Kidney glomerular epithelial cell (primary cell): ENCODE measurements around the gene RCSD1.
"Not testable (repeated sequence)": the region's sequence is repeated elsewhere in the genome, so short reads cannot be mapped to it uniquely, and the experiment has no call there.

Experiments used
- DNase-seq: peaks from one replicate; lab custom pipeline; 2025; lab: John Stamatoyannopoulos, UW

The RCSD1 gene

DNA sequence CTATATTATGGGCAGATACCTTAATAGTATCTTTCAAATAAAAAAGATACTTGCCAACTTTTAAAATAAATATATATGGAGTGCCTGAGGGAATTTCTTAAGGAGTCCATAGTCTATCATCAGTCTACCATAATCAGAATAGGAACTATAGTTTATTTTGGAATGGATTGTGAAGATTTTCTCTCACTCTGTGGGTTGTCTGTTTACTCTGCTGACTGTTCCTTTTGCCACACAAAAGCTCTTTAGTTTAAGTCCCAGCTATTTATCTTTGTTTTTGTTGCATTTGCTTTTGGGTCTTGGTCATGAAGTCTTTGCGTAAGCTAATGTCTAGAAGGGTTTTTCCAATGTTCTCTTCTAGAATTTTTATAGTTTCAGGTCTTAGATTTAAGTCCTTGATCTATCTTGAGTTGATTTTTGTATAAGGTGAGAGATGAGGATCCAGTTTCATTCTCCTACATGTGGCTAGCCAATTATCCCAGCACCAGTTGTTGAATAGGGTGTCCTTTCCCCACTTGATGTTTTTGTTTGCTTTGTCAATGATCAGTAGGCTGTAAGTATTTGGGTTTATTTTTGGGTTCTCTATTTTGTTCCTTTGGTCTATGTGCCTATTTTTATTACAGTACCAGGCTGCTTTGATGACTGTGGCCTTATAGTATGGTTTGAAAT lies 112.5 kb downstream of the RCSD1 start:
- not testable (repeated sequence) for DNase-seq

- no peak for DNase-seq
Observed at GRCh38 chr1:167744901-167745300, 114.9 kb downstream of the RCSD1 start.

DNA sequence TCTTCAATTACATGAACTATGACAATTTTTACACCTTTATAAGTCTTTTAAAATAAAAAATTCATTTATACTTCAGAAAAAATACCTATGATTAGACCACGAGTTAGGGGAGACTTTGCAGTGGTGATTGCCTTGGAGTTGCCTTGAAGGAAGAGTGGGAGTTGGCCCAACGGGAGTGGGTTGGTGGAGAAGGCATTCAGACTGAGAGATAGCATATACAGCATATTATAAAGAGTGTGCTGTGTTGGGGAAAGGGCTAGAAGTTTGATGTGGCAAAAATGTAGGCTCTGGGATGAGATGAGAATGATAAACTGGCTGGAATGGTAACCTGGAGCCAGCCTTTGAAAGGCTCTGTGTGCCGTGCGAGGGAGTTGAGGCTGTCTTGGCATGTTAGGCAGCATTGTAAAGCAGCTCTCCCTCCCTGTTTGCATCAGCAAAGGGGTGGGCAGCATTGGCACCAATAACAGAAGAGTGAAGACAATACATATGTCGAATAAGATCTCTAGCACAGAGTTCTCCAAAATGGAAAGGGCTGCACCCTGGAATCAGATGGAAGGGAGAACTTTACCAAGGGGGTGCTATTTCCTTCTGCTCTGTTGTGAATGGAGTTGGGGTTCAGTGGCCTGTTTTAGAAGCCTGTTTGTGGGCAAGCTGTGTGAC lies 116.1 kb downstream of the RCSD1 start:
- no peak for DNase-seq

- DNase-seq: no peak
Observed at GRCh38 chr1:167746988-167747655, 117.1 kb downstream of the RCSD1 start.

- no peak for DNase-seq
Observed at GRCh38 chr1:167747988-167748387, 118.0 kb downstream of the RCSD1 start.

DNA sequence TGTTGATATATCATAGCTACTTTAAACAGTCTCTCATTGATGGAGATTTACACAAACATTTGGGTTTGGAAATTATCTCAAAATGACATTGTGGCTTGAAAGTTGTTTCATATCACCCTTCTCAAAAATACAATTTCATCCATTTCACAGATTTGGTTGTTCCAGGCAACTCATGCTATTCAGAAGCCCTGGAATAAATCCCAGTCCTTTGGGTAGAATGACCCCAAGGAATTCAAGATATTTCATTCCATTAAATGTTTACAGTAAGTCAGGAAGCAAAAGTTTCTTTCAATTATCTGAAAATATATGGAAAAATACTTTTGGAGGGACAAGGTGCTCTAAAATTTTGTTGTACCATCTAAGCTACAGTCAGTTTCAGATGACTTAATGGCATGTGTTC lies 118.9 kb downstream of the RCSD1 start:
- DNase-seq: no peak

DNA sequence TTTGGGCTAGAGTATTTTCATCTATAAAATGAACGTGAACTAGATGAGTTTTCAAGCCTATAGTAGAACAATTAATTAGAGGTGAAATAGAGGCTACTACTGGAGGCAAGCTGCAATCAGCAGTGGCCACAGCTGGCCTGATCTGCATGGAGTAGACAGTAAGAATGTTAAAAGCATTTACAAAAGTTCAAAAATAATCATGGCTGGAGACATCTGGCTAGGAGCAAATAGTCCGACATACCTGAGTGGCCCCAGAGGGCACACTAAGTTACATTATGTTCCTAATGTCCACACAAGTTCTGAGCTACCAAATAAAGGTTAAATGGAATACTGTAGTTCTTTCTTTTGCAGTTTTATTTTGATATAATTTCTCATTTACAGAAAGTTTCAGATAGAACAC lies 119.7 kb downstream of the RCSD1 start:
- no peak for DNase-seq

GRCh38 chr1:167750641-167751040 lies 120.6 kb downstream of the RCSD1 start:
- DNase-seq: no peak

DNA sequence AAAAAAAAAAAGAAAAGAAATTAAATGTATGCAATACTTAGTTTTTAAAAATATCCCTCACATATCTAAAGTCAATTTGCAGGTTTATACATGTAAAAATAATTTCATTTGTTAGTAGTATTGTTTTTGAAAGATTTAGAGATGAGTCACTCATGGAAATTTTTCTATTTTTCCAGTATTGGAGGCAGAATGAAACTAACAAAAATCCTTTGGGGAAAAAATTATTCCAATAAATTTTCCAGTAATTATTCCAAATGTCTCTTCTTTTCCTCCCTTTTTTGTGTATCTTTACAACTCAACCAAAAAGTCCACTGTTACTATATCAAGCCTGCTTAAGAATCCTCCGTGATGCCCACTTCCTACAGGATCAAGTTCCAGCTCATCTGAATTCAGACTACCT lies 121.6 kb downstream of the RCSD1 start:
- DNase-seq: no peak

GRCh38 chr1:167752219-167752985 lies 122.4 kb downstream of the RCSD1 start:
- no peak for DNase-seq

DNA sequence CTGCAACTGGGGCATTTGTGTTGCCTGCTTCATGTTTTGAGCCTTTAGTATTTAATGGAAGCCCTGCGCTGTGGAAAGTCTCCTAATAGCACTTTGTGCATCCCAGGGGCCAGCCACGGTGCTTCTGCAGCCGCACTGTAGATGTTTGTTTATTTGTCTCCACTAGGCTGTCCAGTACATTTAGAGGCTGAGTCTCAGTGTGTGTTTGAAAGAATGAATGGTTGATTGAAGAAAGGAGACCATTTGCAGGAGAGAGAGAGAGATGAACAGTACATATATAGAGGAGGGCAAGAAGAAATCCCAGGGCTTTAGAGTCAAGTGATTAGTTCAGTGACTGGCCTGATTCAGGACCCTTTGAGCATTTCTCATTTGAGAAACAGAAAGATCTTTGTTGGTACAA lies 125.6 kb downstream of the RCSD1 start:
- DNase-seq: no peak
